GM21528 (cell line): ENCODE measurements around the gene SH2D4B.

Source experiments
- ATAC-seq: cut with Tn5 transposase; IDR thresholded peaks from one replicate; pipeline ENCODE4 v1.9.1; 2021; ENCODE audit warnings: mild to moderate bottlenecking, moderate library complexity; ENCODE audit not compliant: unreplicated experiment, low FRiP score

SH2D4B gene

DNA sequence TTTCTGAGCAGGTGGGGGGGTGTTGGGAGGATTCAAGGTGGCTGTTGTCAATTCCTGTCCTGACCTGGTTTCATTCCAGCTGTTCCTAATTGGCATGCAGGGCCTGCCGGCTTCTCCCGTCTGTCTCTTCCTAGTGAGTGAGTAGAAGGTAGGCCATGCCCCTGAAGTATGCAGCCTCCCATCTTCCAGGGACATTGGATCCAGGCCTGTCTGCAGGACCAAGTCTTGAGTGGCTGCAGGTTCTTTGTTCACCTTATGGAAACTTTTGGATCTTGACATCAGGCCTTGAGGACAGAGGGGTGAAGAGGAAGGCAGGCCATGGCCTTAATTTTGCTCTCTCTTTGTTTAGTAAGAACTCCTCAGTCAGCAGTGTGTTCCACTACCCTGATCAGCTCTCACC lies 131.8 kb downstream of the SH2D4B start:
- no peak for ATAC-seq

DNA sequence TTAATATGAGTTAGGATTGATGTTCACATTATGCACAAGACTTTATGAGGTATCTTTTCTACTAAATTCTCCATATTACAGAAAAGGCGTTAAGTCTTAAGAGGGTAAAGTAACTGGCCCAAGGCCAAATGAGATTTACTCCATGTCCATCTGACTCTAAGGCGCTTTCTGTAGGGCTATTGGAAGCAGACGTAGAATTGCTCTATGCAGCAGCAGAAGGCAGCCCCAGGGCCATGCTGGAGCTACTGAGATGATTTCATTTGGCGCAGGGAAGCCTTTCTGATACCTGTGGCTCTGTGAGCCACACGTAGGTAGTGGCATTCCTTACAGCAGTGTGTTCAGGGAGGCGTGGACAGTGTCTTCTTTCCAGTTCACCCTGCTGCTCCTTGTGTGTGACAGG lies 133.1 kb downstream of the SH2D4B start:
- ATAC-seq = no peak

DNA sequence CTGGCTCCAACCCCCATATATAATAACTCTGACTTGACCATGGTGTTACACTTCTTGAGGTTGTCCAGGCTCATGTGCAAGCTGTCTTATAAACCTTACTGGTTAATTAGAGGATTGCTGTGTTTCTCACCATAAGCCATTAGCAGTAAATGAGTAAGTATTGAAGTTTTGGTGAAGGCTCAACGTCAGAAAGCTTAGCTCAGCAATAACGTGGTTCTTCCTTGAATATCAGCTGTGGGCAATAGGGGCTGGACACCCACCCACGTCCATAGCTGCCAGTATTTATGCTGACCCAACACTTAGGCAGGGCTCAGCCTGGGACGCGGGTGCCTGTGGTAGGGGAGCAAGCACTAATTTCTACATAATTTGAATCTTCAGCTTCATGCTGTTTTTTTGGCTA lies 134.1 kb downstream of the SH2D4B start:
- no peak for ATAC-seq

DNA sequence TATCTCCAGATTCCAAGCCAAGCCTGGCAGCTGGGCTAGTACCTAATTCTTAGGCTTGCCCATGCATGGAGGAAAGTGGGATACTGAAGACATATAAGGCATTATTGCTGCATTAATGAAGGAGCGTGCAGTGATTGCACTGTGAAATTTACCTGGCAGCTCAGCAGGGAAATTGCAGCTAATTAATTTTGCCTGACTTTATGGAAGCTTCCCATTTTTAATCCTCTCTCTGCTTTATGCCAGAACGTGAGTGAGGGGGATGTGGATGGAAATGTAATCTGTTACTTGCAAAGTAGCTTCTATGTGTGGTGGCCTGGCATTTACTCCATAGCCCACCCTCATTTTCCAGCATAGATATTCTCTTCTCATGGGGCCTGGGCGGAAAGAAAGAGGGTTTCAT lies 134.9 kb downstream of the SH2D4B start:
- no peak for ATAC-seq

DNA sequence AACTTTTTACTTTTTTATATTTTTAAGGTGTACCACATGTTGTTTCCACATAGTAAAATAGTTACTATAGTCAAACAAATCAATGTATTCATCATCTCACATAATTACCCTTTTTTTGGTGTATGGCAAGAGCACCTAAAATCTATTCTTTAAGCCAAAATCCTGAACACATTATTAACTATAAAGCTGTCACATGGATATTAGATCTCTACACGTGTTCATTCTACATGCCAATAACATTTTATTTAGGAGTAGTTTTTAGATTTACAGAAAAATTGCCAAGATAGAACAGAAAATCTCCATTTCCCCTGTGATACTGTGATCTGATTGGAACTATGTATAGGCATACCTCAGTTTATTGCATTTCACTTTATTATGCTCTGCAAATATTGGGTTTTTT lies 137.1 kb downstream of the SH2D4B start:
- no peak for ATAC-seq

DNA sequence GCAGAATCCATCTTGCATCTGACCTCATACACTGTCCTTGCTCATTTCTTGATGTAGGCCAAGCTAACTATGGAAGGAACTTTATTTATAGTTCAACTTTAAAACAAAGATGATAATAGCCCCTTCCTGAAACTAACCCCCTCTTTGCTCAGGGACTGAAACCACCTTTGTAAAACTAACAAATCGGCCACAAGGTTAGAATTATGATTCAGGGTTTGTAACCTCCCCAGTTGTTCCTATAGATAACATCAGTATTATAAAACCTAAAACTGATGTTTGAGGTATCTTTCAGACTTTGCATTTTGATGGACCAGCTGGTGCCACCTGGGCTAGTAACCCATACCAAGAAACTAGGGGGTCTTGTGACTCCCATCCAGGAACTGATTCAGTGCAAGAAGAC lies 143.4 kb downstream of the SH2D4B start:
- ATAC-seq = no peak

DNA sequence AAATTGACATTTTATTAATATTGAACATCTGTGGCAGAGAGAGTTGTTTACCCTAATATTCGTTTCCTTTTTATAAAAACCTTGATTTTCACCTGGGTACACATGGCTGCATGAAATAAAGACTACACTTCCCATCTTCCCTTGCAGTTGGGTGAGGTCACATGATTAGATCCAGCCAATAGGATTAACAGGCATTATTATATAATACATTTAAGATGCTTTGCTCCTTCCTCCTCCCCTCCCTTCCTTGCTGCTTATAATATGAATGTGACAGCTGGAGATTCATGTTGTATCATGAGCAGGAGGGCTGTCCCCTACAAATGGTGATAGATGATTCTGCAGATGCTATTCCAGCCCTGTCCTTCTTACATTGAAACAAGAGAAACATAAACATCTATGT lies 146.6 kb downstream of the SH2D4B start:
- no peak for ATAC-seq

DNA sequence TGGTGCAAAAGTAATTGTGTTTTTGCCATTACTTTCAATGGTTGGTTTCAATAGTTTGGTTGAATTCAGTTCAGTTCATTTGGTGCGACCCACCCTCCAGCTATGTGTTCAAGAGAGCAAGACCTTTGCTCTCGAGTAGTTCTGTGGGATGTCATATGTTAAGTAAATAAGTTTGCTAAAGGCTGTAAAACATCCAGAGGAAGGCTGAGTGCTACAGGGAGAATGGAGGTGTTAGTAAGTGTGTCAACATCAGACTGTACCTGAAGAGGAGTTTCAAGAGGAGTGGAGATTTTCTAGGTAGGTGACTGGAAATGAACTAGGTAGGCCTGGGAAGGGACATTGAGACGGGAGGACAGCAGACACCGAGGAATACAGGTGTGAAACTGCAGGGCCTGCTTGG lies 147.7 kb downstream of the SH2D4B start:
- ATAC-seq = no peak

DNA sequence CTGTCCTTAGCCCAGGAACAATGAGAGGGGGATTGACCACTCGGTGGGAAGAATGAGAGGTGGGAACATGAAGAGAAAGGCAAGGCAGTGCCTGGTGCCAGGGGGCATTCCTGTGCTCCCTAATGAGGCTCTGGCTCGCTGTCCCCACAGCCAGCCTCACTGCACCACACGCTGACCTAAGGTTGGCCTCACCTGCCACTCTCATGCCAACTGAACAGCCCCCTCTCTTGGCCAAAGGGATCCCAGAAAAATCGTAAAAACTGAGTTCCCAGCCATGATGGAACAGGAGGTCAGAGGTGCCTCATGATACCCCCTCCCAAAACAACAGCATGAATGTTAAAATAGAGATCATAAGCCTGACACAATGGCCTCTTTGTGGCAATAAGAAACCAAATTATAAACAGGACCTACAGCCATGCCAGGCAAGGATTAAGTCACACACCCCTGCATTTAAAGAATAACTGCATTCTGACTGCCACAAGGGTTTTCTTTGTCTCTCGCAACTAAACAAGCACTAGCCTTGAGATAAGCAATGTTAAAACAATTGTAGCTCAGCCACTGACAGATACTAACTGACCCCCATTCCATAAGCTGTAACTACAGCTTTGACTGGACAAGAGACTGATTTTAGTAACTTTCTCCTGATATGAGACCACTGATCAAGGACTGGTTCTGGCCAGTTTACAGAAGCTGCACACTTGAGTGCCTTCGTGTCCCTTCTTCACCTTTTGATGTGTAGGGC lies 149.2 kb downstream of the SH2D4B start:
- no peak for ATAC-seq

DNA sequence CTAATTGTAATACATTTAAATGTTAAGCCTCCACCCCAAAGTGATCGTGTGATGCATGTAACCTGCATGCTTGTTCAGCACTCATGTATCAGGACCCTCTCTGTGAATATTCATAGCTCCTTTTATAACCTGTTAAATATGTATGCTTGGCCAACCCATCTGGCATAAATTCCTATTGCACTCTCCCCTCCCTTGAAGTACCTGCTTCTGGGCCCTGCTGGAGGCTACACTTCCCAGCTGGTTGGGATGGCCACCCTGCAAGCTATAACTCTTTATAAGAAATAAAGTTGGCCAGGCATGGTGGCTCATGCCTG lies 149.7 kb downstream of the SH2D4B start:
- no peak for ATAC-seq

DNA sequence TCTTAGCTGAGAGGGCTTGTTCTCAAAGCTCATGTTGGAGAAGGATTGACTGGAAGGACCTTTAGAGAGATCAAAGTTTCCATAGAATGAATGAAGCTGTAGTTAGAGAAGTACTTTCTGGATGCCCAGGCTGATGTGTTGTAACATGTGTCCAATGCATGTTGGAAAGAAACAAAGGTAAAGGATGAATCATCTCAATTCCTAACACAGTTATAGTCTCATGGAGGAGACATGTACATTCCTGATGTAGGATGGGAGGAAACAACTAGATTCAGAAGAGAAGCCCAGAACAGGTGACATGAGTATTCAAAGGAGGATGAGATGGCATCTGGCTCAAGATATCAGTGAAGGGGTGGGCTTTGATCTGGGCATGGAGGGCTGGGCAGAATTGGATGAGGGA lies 152.7 kb downstream of the SH2D4B start:
- no peak for ATAC-seq

DNA sequence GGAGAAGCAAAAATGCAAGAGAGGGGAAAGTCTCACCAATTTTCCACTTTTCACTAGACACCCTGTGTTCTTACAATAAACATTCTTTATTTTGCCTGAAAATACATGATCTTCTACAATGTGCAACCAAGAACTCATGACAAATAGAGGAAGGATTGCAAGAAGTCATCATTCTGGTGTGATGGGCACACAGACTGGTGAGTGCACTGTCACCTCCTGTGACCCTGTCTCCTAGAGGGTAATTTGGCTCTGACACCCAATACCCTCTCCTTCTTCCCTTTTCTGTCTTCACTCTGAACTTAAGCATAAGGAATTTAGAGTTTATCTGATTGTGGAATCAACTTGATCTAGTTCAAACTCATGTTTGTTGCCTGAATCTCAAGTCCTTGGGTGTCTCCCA lies 153.7 kb downstream of the SH2D4B start:
- ATAC-seq = no peak

DNA sequence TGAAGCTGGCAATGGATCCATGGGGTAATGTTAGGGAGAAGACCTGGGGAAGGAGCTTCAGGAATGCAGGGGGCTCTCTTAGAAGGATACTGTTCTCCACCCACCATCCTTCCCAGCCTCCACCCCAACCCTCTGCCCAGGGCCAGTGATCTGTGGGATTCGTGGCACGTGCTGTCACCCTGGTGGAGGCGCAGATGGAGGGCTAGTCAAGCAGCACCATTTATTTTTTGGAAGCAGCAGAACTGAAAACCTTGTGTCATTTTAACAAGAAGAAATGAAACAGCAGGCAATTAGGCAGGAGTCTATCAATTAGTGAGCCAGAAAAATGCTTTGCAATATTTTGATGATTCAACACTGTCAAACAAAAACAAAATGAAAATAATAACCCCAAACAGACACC lies 155.9 kb downstream of the SH2D4B start:
- ATAC-seq = no peak

DNA sequence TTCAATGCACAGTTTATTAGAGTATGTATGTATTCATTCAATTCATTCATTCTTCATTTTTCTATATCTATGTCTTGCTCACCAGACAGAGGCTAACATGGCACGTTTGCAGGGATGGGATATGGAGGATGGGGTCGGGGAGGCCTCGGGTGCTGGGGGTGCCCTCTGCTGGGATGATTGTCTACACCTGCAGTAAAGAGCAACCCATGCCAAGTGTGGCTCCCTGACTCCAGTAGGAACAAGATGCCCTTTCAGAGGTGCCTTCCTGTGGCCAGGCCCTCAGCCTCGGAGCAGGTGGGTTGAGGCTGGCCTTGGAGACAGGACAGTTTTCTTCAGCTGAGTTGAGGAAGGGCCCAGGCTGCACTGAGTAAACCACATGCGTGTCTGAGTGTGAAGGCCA lies 157.2 kb downstream of the SH2D4B start:
- ATAC-seq = no peak
